GM23338 (cell line): ENCODE data around the gene SLC51B. TPM values are rescaled to one million over a fixed set of nuclear protein-coding genes. Genes with fewer than 3 reads are reported as not detected.

Experiments
- ATAC-seq: fragments of 200-7000 bp; cut with Tn5 transposase; 3 replicates; pipeline ENCODE4 v1.9.1; 2020
- DNase-seq: peaks from one replicate; pipeline ENCODE4 v3.0.0-alpha.2; 2015; ENCODE audit warnings: low spot score
- H2AFZ ChIP-seq: fragments of 200-600 bp; sonication (generic); 2 replicates; pipeline ENCODE4 v1.8.0; 2016; ENCODE audit warnings: antibody characterized with exemption, mild to moderate bottlenecking, moderate library complexity
- H3F3A ChIP-seq: fragments of 200-600 bp; sonication (generic); replicated peaks from 2 replicates; pipeline ENCODE4 v1.8.0; 2017; ENCODE audit warnings: antibody characterized with exemption, mixed run types, low read depth
- H3K27ac ChIP-seq: fragments of 200-600 bp; sonication (generic); 2 replicates; pipeline ENCODE4 v1.6.1; 2016; ENCODE audit warnings: low read depth
- H3K27me3 ChIP-seq: fragments of 200-600 bp; sonication (generic); 2 replicates; pipeline ENCODE4 v1.8.0; 2016; ENCODE audit warnings: mild to moderate bottlenecking, mixed run types, moderate library complexity; ENCODE audit not compliant: insufficient read depth
- H3K36me3 ChIP-seq: fragments of 200-600 bp; sonication (generic); 2 replicates; pipeline ENCODE4 v1.8.0; 2016; ENCODE audit warnings: mild to moderate bottlenecking; ENCODE audit not compliant: insufficient read depth
- H3K4me1 ChIP-seq: fragments of 200-600 bp; sonication (generic); 2 replicates; pipeline ENCODE4 v1.8.0; 2016; ENCODE audit warnings: mild to moderate bottlenecking, moderate library complexity; ENCODE audit not compliant: insufficient read depth
- H3K4me2 ChIP-seq: fragments of 200-600 bp; sonication (generic); 2 replicates; pipeline ENCODE4 v1.7.1; 2017; ENCODE audit warnings: mixed run types
- H3K4me3 ChIP-seq: fragments of 200-600 bp; sonication (generic); 2 replicates; pipeline ENCODE4 v1.6.1; 2016; ENCODE audit warnings: mixed run types
- H3K79me2 ChIP-seq: fragments of 200-600 bp; sonication (generic); replicated peaks from 2 replicates; pipeline ENCODE4 v1.8.0; 2017; ENCODE audit warnings: mild to moderate bottlenecking; ENCODE audit not compliant: insufficient read depth
- H3K9me2 ChIP-seq: fragments of 200-600 bp; sonication (generic); 2 replicates; pipeline ENCODE4 v1.8.0; 2017; ENCODE audit not compliant: insufficient read depth
- H4K20me1 ChIP-seq: fragments of 200-600 bp; sonication (generic); replicated peaks from 2 replicates; pipeline ENCODE4 v1.8.0; 2017; ENCODE audit warnings: mild to moderate bottlenecking; ENCODE audit not compliant: insufficient read depth
- H3K27ac Mint-ChIP-seq: 2 replicates; pipeline ENCODE4 v1.8.0; 2020; ENCODE audit warnings: inconsistent platforms, mild to moderate bottlenecking, moderate library complexity, mixed read lengths
- H3K27me3 Mint-ChIP-seq: 3 replicates; pipeline ENCODE4 v1.8.0; 2022; ENCODE audit warnings: low read depth, mild to moderate bottlenecking, moderate library complexity, mixed read lengths, inconsistent platforms; ENCODE audit not compliant: insufficient read depth, poor library complexity
- H3K36me3 Mint-ChIP-seq: 3 replicates; pipeline ENCODE4 v1.8.0; 2021; ENCODE audit warnings: low read depth, mild to moderate bottlenecking, inconsistent platforms, moderate library complexity, mixed read lengths
- H3K4me1 Mint-ChIP-seq: 3 replicates; pipeline ENCODE4 v1.8.0; 2020; ENCODE audit warnings: mild to moderate bottlenecking, inconsistent platforms, mixed read lengths
- H3K4me3 Mint-ChIP-seq: 3 replicates; pipeline ENCODE4 v1.8.0; 2021; ENCODE audit warnings: moderate library complexity, mild to moderate bottlenecking, inconsistent platforms, mixed read lengths
- H3K9me3 Mint-ChIP-seq: 3 replicates; pipeline ENCODE4 v1.8.0; 2020; ENCODE audit warnings: moderate library complexity, mild to moderate bottlenecking, inconsistent platforms, mixed read lengths
- CREB1 ChIP-seq: fragments of 250-450 bp; sonication (Bioruptor Pico); IDR thresholded peaks from 2 replicates; pipeline ENCODE4 v1.5.0; 2020; ENCODE audit warnings: low read depth, mild to moderate bottlenecking, moderate library complexity
- ETS1 ChIP-seq: IDR thresholded peaks from 2 replicates; pipeline ENCODE4 v1.6.1; 2016; ENCODE audit warnings: antibody characterized with exemption
- EZH2 ChIP-seq: fragments of 200-600 bp; sonication (generic); IDR thresholded peaks from one replicate; pipeline ENCODE4 v1.8.0; 2017; ENCODE audit warnings: antibody characterized with exemption, mild to moderate bottlenecking, low read depth; ENCODE audit not compliant: unreplicated experiment
- EZH2phosphoT487 ChIP-seq: fragments of 200-600 bp; sonication (generic); IDR thresholded peaks from one replicate; pipeline ENCODE4 v1.8.1; 2018; ENCODE audit warnings: antibody characterized with exemption; ENCODE audit not compliant: unreplicated experiment
- JUNB ChIP-seq: IDR thresholded peaks from one replicate; pipeline ENCODE4 v1.6.1; 2016; ENCODE audit warnings: antibody characterized with exemption; ENCODE audit not compliant: unreplicated experiment
- NANOG ChIP-seq: IDR thresholded peaks from 2 replicates; pipeline ENCODE4 v1.6.1; 2016; ENCODE audit warnings: antibody characterized with exemption, borderline replicate concordance
- POLR2AphosphoS5 ChIP-seq: IDR thresholded peaks from 2 replicates; pipeline ENCODE4 v1.6.1; 2016; ENCODE audit warnings: antibody characterized with exemption, low read depth
- STAT1 ChIP-seq: IDR thresholded peaks from one replicate; pipeline ENCODE4 v1.6.1; 2016; ENCODE audit warnings: antibody characterized with exemption; ENCODE audit not compliant: unreplicated experiment
- ZNF114 ChIP-seq: fragments of 250-450 bp; sonication (Bioruptor Pico); IDR thresholded peaks from 2 replicates; pipeline ENCODE4 v1.5.0; 2020; ENCODE audit warnings: mild to moderate bottlenecking, moderate library complexity
- ZNF331 ChIP-seq: fragments of 250-450 bp; sonication (Bioruptor Pico); IDR thresholded peaks from 2 replicates; pipeline ENCODE4 v1.5.0; 2020; ENCODE audit warnings: low read depth, mild to moderate bottlenecking, moderate library complexity
- ZNF462 ChIP-seq: fragments of 250-450 bp; sonication (Bioruptor Pico); IDR thresholded peaks from 2 replicates; pipeline ENCODE4 v1.5.0; 2020; ENCODE audit warnings: mild to moderate bottlenecking, moderate library complexity
- polyA plus RNA-seq: library from polyadenylated mRNA; unstranded; fragments of >200 nt; fragmentation: Nextera tagmentation; extraction: Ambion mirVana; gene quantifications from 2 replicates; pipeline ENCODE4 v1.2.1, GENCODE V29; 2016
- total RNA-seq: library from RNA; depleted of rRNA; stranded (reverse); fragments of >200 nt; shearing (Covaris generic); gene quantifications from 2 replicates; pipeline ENCODE4 v1.2.3, GENCODE V29; 2014
- TF ChIP-seq, protein P1 (sequence below): IDR thresholded peaks from one replicate; pipeline ENCODE4 v1.6.1; 2018; ENCODE audit warnings: antibody characterized with exemption; ENCODE audit not compliant: unreplicated experiment

SLC51B gene
- total and polyA plus RNA-seq, 2 experiments from 2014 or later: not detected

GRCh38 chr15:65026756-65027155 lies 18.4 kb upstream of the SLC51B start (continued):
- TF ChIP-seq STAT1: no peak
- no peak for TF ChIP-seq ZNF331 (CRISPR knock-in tag)
- TF ChIP-seq CREB1: no peak
- no peak for TF ChIP-seq JUNB
- TF ChIP-seq EZH2: no peak
- no peak for TF ChIP-seq ETS1
- TF ChIP-seq NANOG: no peak

DNA sequence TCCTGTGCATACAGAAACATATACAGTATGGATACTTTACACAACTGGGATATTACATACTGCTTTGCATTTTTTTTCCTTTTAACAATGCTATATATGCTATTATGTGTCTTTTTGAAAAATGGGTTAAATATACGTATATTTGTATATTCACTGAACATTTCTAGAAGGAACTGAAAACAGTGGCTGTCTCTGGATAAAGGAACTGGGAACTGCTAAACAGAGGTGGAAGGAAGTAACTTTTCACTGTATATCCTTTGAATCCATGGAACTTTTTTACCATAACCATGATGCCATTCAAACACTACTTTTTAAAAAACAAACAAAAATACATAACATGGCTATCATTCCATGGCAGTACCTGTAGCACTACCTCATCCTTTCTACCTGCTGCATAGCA lies 17.6 kb upstream of the SLC51B start:
- H3K4me1 ChIP-seq: peaks cover 10% of the 10 kb centered on the region
- H3K4me3 Mint-ChIP-seq: peak overlapping the region; percentile 80
- no peak overlapping the region for H3K27ac Mint-ChIP-seq
- no peaks in the 10 kb centered on the region for H3K9me3 Mint-ChIP-seq
- H3K27ac ChIP-seq: no peak overlapping the region
- H3K36me3 ChIP-seq: no peaks in the 10 kb centered on the region
- H3K4me1 Mint-ChIP-seq: peaks cover 9% of the 10 kb centered on the region
- H3K9me2 ChIP-seq: no peaks in the 10 kb centered on the region
- H4K20me1 ChIP-seq: peaks cover 15% of the 10 kb centered on the region
- DNase-seq (no peak), ATAC-seq (no peak)
- no peaks in the 10 kb centered on the region for H3K27me3 ChIP-seq
- H2AFZ ChIP-seq: no peak overlapping the region
- 0 out of 2 replicates have a peak, but pooled peaks cover 6% of the 10 kb centered on the region for H3F3A ChIP-seq
- peak overlapping the region; percentile 97 for H3K4me2 ChIP-seq
- peaks cover 15% of the 10 kb centered on the region for H3K79me2 ChIP-seq
- H3K36me3 Mint-ChIP-seq: peaks cover 19% of the 10 kb centered on the region
- peaks cover 11% of the 10 kb centered on the region for H3K27me3 Mint-ChIP-seq
- H3K4me3 ChIP-seq: peak overlapping the region; percentile 98; the same call in 1 of the 2 replicates
- no peak for TF ChIP-seq JUNB
- no peak for TF ChIP-seq ZNF114
- TF ChIP-seq POLR2AphosphoS5: no peak
- TF ChIP-seq STAT1: no peak
- TF ChIP-seq ZNF462 (CRISPR knock-in tag): no peak
- no peak for TF ChIP-seq CREB1
- no peak for TF ChIP-seq EZH2phosphoT487
- TF ChIP-seq ZNF331 (CRISPR knock-in tag): no peak
- TF ChIP-seq, protein P1, sequence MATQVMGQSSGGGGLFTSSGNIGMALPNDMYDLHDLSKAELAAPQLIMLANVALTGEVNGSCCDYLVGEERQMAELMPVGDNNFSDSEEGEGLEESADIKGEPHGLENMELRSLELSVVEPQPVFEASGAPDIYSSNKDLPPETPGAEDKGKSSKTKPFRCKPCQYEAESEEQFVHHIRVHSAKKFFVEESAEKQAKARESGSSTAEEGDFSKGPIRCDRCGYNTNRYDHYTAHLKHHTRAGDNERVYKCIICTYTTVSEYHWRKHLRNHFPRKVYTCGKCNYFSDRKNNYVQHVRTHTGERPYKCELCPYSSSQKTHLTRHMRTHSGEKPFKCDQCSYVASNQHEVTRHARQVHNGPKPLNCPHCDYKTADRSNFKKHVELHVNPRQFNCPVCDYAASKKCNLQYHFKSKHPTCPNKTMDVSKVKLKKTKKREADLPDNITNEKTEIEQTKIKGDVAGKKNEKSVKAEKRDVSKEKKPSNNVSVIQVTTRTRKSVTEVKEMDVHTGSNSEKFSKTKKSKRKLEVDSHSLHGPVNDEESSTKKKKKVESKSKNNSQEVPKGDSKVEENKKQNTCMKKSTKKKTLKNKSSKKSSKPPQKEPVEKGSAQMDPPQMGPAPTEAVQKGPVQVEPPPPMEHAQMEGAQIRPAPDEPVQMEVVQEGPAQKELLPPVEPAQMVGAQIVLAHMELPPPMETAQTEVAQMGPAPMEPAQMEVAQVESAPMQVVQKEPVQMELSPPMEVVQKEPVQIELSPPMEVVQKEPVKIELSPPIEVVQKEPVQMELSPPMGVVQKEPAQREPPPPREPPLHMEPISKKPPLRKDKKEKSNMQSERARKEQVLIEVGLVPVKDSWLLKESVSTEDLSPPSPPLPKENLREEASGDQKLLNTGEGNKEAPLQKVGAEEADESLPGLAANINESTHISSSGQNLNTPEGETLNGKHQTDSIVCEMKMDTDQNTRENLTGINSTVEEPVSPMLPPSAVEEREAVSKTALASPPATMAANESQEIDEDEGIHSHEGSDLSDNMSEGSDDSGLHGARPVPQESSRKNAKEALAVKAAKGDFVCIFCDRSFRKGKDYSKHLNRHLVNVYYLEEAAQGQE: no peak
- no peak for TF ChIP-seq NANOG
- no peak for TF ChIP-seq EZH2
- no peak for TF ChIP-seq ETS1
